T-cell (primary cell): Measurements from ENCODE around the gene MAML1. TPM values are rescaled to one million over a fixed set of nuclear protein-coding genes. Genes with fewer than 3 reads are reported as not detected.
"Not testable (repeated sequence)": the region's sequence is repeated elsewhere in the genome, so short reads cannot be mapped to it uniquely, and the experiment has no call there.

Experiments
- ATAC-seq, 4 experiments: fragments of 200-7000 bp in 3 of 4; fragments of 150-1000 bp in 1 of 4; cut with Tn5 transposase; replicated peaks in 1 of 4; 1 replicate in 3 of 4; 2 replicates in 1 of 4; pipeline ENCODE4 v1.10.0; 2021; ENCODE audit warnings: moderate library complexity in 3 of 4, mild to moderate bottlenecking in 2 of 4, moderate number of reproducible peaks in 1 of 4
- CTCF ChIA-PET, 2 donors: fragments of 300-600 bp; sonication (Branson Sonifier 250); formaldehyde crosslinking; loops; one replicate each; lab custom pipeline; 2022; ENCODE audit warnings: antibody characterized with exemption in 2 of 2; lab: Charles Lee
- POLR2A ChIA-PET, 2 donors: fragments of 300-600 bp; sonication (Branson Sonifier 250); formaldehyde crosslinking; loops; one replicate each; lab custom pipeline; 2022; ENCODE audit warnings: antibody characterized with exemption in 2 of 2; lab: Charles Lee
- DNase-seq, 35 experiments: peaks; one replicate each; pipeline versions ENCODE4 v3.0.0 to v3.0.0-alpha.2; 2013 to 2023
- H3K27ac ChIP-seq: one replicate; pipeline ENCODE4 v1.5.1; 2013; ENCODE audit warnings: low read length
- H3K27me3 ChIP-seq, 2 experiments: replicated peaks in 1 of 2; 1 replicate in 1 of 2; 2 replicates in 1 of 2; pipeline versions ENCODE4 v1.6.1 to v1.7.0; 2013; ENCODE audit warnings: low read length in 1 of 2, mixed read lengths in 1 of 2; ENCODE audit not compliant: control insufficient read depth in 2 of 2, insufficient read depth in 2 of 2; ENCODE audit errors: extremely low read depth in 1 of 2
- H3K36me3 ChIP-seq, 2 donors: 1 replicate in 1 of 2; 2 replicates in 1 of 2; pipeline versions ENCODE4 v1.6.1 to v1.7.0; 2013; ENCODE audit warnings: low read length in 1 of 2; ENCODE audit not compliant: control insufficient read depth in 2 of 2, insufficient read depth in 1 of 2; ENCODE audit errors: extremely low read depth in 1 of 2
- H3K4me1 ChIP-seq, 2 experiments: 1 replicate in 1 of 2; 2 replicates in 1 of 2; pipeline versions ENCODE4 v1.6.1 to v1.7.0; 2013; ENCODE audit warnings: low read length in 2 of 2, mixed read lengths in 1 of 2; ENCODE audit not compliant: insufficient read depth in 2 of 2, control insufficient read depth in 1 of 2; ENCODE audit errors: extremely low read depth in 1 of 2
- H3K4me3 ChIP-seq, 2 donors: 1 replicate in 1 of 2; 2 replicates in 1 of 2; pipeline versions ENCODE4 v1.5.1 to v1.7.0; 2013; ENCODE audit warnings: mild to moderate bottlenecking in 2 of 2, low read length in 1 of 2, moderate library complexity in 1 of 2; ENCODE audit not compliant: control insufficient read depth in 1 of 2; ENCODE audit errors: extremely low read depth in 1 of 2
- H3K9me3 ChIP-seq: 2 replicates; pipeline ENCODE4 v1.7.0; 2013
- H3K27ac Mint-ChIP-seq, 2 donors: one replicate each; pipeline ENCODE4 v1.8.0; 2020 to 2021; ENCODE audit warnings: mild to moderate bottlenecking in 2 of 2, mixed read lengths in 2 of 2
- H3K27me3 Mint-ChIP-seq, 2 donors: one replicate each; pipeline ENCODE4 v1.8.0; 2021 to 2022; ENCODE audit warnings: mixed read lengths in 2 of 2
- H3K36me3 Mint-ChIP-seq: one replicate; pipeline ENCODE4 v1.8.0; 2021; ENCODE audit warnings: mixed read lengths
- H3K4me1 Mint-ChIP-seq, 3 donors: one replicate each; pipeline ENCODE4 v1.8.0; 2020 to 2022; ENCODE audit warnings: mixed read lengths in 3 of 3, mild to moderate bottlenecking in 1 of 3
- H3K4me3 Mint-ChIP-seq, 3 donors: one replicate each; pipeline ENCODE4 v1.8.0; 2020 to 2022; ENCODE audit warnings: mild to moderate bottlenecking in 3 of 3, mixed read lengths in 3 of 3, moderate library complexity in 3 of 3
- H3K9me3 Mint-ChIP-seq, 3 donors: one replicate each; pipeline ENCODE4 v1.8.0; 2020 to 2022; ENCODE audit warnings: mixed read lengths in 3 of 3
- WGBS: methylation state at CpG from one replicate; pipeline ENCODE4 v1.1.5; 2013; ENCODE audit warnings: missing lambda C conversion rate; ENCODE audit not compliant: insufficient coverage; 5-methylcytosine and 5-hydroxymethylcytosine counted together
- total RNA-seq, 35 experiments: library from RNA in 6 of 35; stranded (reverse) in 6 of 35; fragments of 120-200 nt in 1 of 35; gene quantifications; one replicate each; pipeline versions ENCODE4 v1.2.1 to v1.2.4 and lab custom pipeline; 2013 to 2026

Gene MAML1
- total RNA-seq, 5 donors from 2014 or later (not counting 1 experiment from before 2014, with no cell fraction given), result 31.3 to 56.4 (median 50.6) TPM

DNA sequence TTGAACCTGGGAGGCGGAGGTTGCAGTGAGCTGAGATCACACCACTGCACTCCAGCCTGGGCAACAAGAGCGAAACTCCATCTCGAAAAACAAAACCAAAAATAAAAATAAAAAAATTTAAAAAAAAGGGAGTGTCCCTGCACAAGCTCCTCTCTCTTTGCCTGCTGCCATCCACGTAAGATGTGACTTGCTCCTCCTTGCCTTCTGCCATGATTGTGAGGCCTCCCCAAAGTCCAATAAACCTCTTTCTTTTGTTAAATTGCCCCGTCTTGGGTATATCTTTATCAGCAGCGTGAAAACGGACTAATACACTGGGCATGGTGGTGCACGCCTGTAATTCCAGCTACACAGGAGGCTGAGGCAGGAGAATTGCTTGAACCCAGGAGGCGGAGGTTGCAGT lies 56.7 kb downstream of the MAML1 start:
- not testable (repeated sequence) for ATAC-seq, DNase-seq, H3K27ac Mint-ChIP-seq, H3K9me3 Mint-ChIP-seq, H3K27me3 ChIP-seq, H3K36me3 Mint-ChIP-seq, H3K27ac ChIP-seq, H3K27me3 Mint-ChIP-seq, H3K4me3 ChIP-seq, H3K9me3 ChIP-seq, H3K36me3 ChIP-seq, H3K4me3 Mint-ChIP-seq
- ChIA-PET POLR2A (interaction anchor here in 1 of 2 donors (0.6 kb wide), 1 partner anchor 26 kb away, joined by 4 read pairs; no protein-coding TSS in a partner anchor), CTCF (interaction anchor here (0.6 to 1.5 kb wide), 3 partner anchors 26 to 888 kb away, joined by 3 to 5 read pairs (median 4); no protein-coding TSS in a partner anchor)
- WGBS, result 96% methylated on average over 4 of the region's 9 CpGs
- H3K4me1 ChIP-seq, result peaks cover 7 to 13% of the 10 kb centered on the region in 2 experiments
- peaks cover 16 to 18% (median 18%) of the 10 kb centered on the region in 3 donors for H3K4me1 Mint-ChIP-seq

DNA sequence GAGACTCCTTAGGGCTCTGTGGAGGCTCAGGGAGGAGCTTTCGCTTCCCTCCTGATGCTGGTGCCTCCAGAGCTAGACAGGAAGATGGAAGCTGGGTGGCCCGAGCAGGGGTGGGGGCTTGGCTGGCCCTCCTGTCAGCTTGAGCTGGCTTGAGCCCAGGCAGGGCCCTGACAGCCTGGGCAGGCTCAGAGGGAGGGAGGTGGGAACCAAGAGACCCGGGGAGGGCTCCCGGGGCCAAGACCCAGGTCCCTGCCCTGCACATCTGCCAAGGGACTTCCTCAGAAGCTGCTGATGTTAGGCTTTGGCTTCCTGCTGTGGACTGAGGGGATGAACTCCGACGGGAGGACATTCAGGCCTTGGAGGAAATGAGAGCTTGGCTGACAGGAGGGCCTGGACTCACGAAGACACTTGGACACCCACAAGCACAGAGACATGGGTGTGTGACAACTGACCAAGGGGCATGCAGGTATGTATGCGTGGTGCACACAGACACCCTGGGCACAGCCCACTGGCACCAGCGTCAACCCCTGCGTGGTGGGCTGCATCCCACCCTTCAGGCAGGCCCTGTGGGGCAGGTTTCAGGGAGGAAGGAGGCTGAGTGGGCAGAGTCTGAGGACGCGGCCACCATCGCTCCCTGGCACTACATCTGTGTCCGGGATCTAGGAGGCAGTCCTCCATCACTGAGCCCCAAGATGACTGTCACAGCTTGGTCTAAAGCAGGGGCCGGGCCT lies 59.4 kb downstream of the MAML1 start:
- no peaks in the 10 kb centered on the region for H3K36me3 ChIP-seq
- H3K4me1 Mint-ChIP-seq, result peaks cover 26 to 32% (median 26%) of the 10 kb centered on the region in 3 donors
- DNase-seq (peak in 1 of 35 experiments; percentile 19), ATAC-seq (no peak)
- no peaks in the 10 kb centered on the region for H3K27me3 ChIP-seq
- H3K9me3 ChIP-seq, result no peaks in the 10 kb centered on the region
- no peaks in the 10 kb centered on the region for H3K9me3 Mint-ChIP-seq
- H3K27ac ChIP-seq, result no peak overlapping the region
- H3K27ac Mint-ChIP-seq, result peak overlapping the region; percentile 64 to 69
- H3K27me3 Mint-ChIP-seq, result no peaks in the 10 kb centered on the region
- H3K4me3 Mint-ChIP-seq, result peak overlapping the region in 1 of 3 donors; percentile 31
- POLR2A ChIA-PET, result interaction anchor here in 1 of 2 donors (0.6 kb wide), 1 partner anchor 49 kb away, joined by 3 read pairs; no protein-coding TSS in a partner anchor
- CTCF ChIA-PET, result no interaction called here
- peaks cover 18 to 34% of the 10 kb centered on the region in 2 experiments for H3K4me1 ChIP-seq
- WGBS, result 57% methylated on average over 15 of the region's 15 CpGs
- no peak overlapping the region for H3K4me3 ChIP-seq
- H3K36me3 Mint-ChIP-seq, result no peaks in the 10 kb centered on the region

DNA sequence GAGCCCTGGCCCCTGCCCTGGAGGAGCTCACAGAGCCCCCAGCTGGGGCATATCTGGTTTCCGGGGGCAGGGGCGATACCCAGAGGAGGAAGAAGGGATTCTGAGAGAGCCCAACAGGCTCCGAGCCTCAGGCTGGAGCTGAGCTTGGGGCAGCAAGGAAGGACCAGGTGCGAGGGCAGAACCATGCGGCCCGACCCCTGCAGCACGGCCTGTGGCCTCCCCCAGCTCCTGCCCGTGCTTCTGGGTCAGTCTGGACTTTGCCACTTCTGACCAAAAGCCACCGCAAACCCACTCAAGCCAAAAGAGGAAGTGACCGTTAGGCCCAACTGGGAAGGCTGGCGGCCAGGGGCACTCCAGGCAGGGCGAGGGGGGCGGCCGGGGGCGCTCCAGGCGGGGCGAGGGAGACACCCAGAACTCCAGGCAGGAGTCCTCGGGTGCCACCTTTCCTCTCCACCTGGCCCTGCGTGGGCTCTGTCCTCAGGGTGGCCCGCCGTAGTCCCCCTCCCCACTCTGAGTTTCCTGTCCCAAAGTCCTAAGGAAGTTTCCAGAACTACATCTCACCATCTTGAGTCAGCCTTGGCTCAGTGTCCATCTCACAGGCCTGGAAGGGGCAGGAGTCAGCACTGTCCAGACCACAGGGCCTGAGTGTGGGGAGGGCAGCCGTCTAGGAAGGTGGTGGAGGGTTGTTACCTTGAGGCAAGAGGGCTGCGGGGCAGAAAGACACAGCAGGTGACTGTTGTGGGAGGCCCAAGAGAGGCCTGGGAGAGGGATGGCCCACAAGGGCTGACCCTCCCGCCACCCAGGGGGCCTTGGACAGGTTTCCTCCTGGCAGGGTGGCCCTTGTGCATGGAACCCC lies 60.2 kb downstream of the MAML1 start:
- 87% methylated on average over 20 of the region's 24 CpGs for WGBS
- Histone ChIP-seq H3K9me3 (no peaks in the 10 kb centered on the region), H3K4me1 (peaks cover 18 to 34% of the 10 kb centered on the region in 2 experiments), H3K27ac (peak overlapping the region; percentile 48), H3K4me3 (no peak overlapping the region), H3K36me3 (no peaks in the 10 kb centered on the region), H3K27me3 (no peaks in the 10 kb centered on the region)
- Mint-ChIP-seq H3K4me1 (peaks cover 26 to 33% (median 29%) of the 10 kb centered on the region in 3 donors), H3K27me3 (no peaks in the 10 kb centered on the region), H3K36me3 (no peaks in the 10 kb centered on the region), H3K9me3 (no peaks in the 10 kb centered on the region), H3K4me3 (peak overlapping the region in 2 of 3 donors; percentile 58 to 65), H3K27ac (peak overlapping the region; percentile 81 to 86)
- POLR2A ChIA-PET, result no interaction called here
- CTCF ChIA-PET, result interaction anchor here in 1 of 2 donors (0.6 kb wide), 1 partner anchor 162 kb away, joined by 3 read pairs; no protein-coding TSS in a partner anchor
- ATAC-seq, result no peak
- peak in 1 of 35 experiments; percentile 10 for DNase-seq

DNA sequence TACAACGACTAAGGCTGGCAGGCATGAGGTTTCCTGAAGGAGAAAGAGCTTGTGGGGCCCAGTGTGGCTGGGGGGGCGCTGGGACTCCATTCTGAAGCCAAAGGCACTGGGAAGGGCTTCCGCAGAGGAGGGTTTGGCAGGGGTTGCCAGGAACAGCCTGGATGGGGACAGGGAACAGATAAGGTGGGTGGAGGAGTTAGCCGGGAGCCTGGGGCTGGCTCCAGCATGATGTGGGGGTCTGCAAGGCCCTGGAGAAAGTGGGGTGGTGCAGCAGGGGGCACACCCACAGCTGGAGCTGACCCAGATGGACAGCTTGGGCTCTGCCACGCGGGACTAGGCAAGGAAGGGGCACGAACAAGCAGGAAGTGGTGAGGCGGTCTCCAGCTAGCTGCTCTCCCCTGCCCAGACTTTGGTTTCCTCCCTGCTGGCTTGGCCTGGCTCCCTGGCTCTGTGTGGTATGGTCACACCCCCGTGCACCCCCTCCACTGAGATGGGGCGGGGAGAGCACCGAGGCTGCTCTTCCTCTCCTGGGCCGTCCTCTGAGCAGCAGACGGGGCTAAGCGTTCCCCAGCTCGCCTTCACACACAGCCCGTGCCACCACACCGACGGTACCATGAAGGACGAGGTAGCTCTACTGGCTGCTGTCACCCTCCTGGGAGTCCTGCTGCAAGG lies 61.0 kb downstream of the MAML1 start, which contains the start of gene LTC4S:
LTC4S (plus strand) TSS at position 519 of the 672 bp plus-strand sequence; CDS start at position 614, 95 bp downstream.
- CTCF ChIA-PET, result interaction anchor here (0.6 to 1.4 kb wide), 3 partner anchors 31 to 163 kb away, joined by 3 to 5 read pairs (median 4); no protein-coding TSS in a partner anchor

DNA sequence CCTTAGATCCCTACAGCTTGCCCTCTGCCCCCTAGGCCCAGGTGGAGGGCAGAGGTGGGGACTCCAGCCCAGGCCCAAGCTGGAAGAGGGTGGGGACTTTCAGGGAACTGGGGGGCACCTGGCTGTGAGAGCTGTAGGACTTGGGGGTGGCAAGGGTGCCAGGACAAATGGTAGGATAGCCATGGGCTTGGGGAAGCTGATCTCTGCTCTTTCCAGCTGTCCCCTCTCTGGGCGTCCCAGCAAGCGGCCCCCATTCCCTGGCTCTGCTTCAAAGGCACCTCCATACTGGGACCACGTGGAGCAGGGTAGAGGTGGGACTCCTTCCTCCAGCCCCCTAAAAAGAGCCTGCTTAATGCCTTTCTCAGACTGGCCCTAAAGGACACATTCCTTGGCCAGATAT lies 61.5 kb downstream of the MAML1 start:
- CTCF ChIA-PET, result interaction anchor here (1.3 to 1.4 kb wide), 2 partner anchors 31 kb away, joined by 4 to 5 read pairs; no protein-coding TSS in a partner anchor
- H3K27ac ChIP-seq, result peak overlapping the region; percentile 48

More for the DNA sequence above, 61.0 kb downstream of the MAML1 start, which contains the start of gene LTC4S:
- Histone ChIP-seq H3K36me3 (peaks cover 4 to 7% of the 10 kb centered on the region in 2 donors), H3K4me1 (peaks cover 18 to 34% of the 10 kb centered on the region in 2 experiments), H3K27ac (peak within 1 kb of the TSS; percentile 48), H3K9me3 (no peaks in the 10 kb centered on the region), H3K27me3 (no peaks in the 10 kb centered on the region), H3K4me3 (peak within 1 kb of the TSS in 1 of 2 donors; percentile 22)
- WGBS, result 21% methylated on average over 15 of the region's 19 CpGs
- Mint-ChIP-seq H3K4me3 (peak within 1 kb of the TSS; percentile 46 to 66 (median 65)), H3K36me3 (no peaks in the 10 kb centered on the region), H3K4me1 (peaks cover 26 to 33% (median 29%) of the 10 kb centered on the region in 3 donors), H3K9me3 (no peaks in the 10 kb centered on the region), H3K27me3 (no peaks in the 10 kb centered on the region), H3K27ac (peak within 1 kb of the TSS; percentile 81 to 86)
- DNase-seq (peak in 33 of 35 experiments; percentile 35 to 74 (median 61)), ATAC-seq (peak; percentile 55 to 69 (median 58))
- POLR2A ChIA-PET, result no interaction called here

More for the DNA sequence above, 61.5 kb downstream of the MAML1 start:
- H3K27ac Mint-ChIP-seq, result peak overlapping the region; percentile 81 to 86
- no peak for DNase-seq
- Histone ChIP-seq H3K9me3 (no peaks in the 10 kb centered on the region), H3K4me1 (peaks cover 18 to 34% of the 10 kb centered on the region in 2 experiments), H3K4me3 (peak overlapping the region in 1 of 2 donors; percentile 22), H3K36me3 (peaks cover 4 to 12% of the 10 kb centered on the region in 2 donors), H3K27me3 (no peaks in the 10 kb centered on the region)
- H3K4me3 Mint-ChIP-seq, result peak overlapping the region; percentile 46 to 66 (median 65)
- H3K27me3 Mint-ChIP-seq, result no peaks in the 10 kb centered on the region
- WGBS, result 100% methylated on average over 2 of the region's 3 CpGs
- H3K36me3 Mint-ChIP-seq, result peaks cover under 1% of the 10 kb centered on the region
- POLR2A ChIA-PET, result no interaction called here
- peaks cover 26 to 33% (median 29%) of the 10 kb centered on the region in 3 donors for H3K4me1 Mint-ChIP-seq
- no peak for ATAC-seq
- H3K9me3 Mint-ChIP-seq, result no peaks in the 10 kb centered on the region
